Nephron progenitor cell (in vitro differentiated cells): ENCODE data around the gene C5orf63.
"Not testable (repeated sequence)": the region's sequence is repeated elsewhere in the genome, so short reads cannot be mapped to it uniquely, and the experiment has no call there.

ENCODE experiments used
- DNase-seq: peaks from one replicate; pipeline ENCODE4 v3.0.0; 2021
- H3K27ac Mint-ChIP-seq: 2 replicates; pipeline ENCODE4 v1.8.0; 2021; ENCODE audit warnings: mild to moderate bottlenecking, moderate library complexity, mixed read lengths
- H3K27me3 Mint-ChIP-seq: 2 replicates; pipeline ENCODE4 v1.8.0; 2021; ENCODE audit warnings: mild to moderate bottlenecking, low read depth, mixed read lengths; ENCODE audit not compliant: poor library complexity
- H3K36me3 Mint-ChIP-seq: 2 replicates; pipeline ENCODE4 v1.8.0; 2021; ENCODE audit warnings: low read depth, mixed read lengths
- H3K4me1 Mint-ChIP-seq: 2 replicates; pipeline ENCODE4 v1.8.0; 2021; ENCODE audit warnings: mixed read lengths
- H3K4me3 Mint-ChIP-seq: 2 replicates; pipeline ENCODE4 v1.8.0; 2021; ENCODE audit warnings: mild to moderate bottlenecking, moderate library complexity, mixed read lengths
- H3K9me3 Mint-ChIP-seq: 2 replicates; pipeline ENCODE4 v1.8.0; 2021; ENCODE audit warnings: mild to moderate bottlenecking, moderate library complexity, mixed read lengths
- CTCF ChIP-seq: fragments of 200-600 bp; sonication (generic); IDR thresholded peaks from 2 replicates; pipeline ENCODE4 v1.5.0; 2021; ENCODE audit warnings: antibody characterized with exemption

The C5orf63 gene

GRCh38 chr5:127022846-127023245, 50.5 kb downstream of the C5orf63 start:
- Mint-ChIP-seq H3K27me3 (peaks cover 22% of the 10 kb centered on the region), H3K4me1 (peaks cover 4% of the 10 kb centered on the region), H3K27ac (no peak overlapping the region), H3K36me3 (no peaks in the 10 kb centered on the region), H3K4me3 (no peak overlapping the region), H3K9me3 (no peaks in the 10 kb centered on the region)
- no peak for DNase-seq
- no peak for TF ChIP-seq CTCF

GRCh38 chr5:127019928-127020327, 53.4 kb downstream of the C5orf63 start:
- no peak for DNase-seq
- Mint-ChIP-seq H3K27me3 (peaks cover 9% of the 10 kb centered on the region), H3K4me3 (no peak overlapping the region), H3K4me1 (no peaks in the 10 kb centered on the region), H3K9me3 (peaks cover 3% of the 10 kb centered on the region), H3K36me3 (no peaks in the 10 kb centered on the region), H3K27ac (no peak overlapping the region)
- no peak for TF ChIP-seq CTCF

GRCh38 chr5:127016722-127017121, 56.6 kb downstream of the C5orf63 start:
- H3K9me3 Mint-ChIP-seq, H3K27me3 Mint-ChIP-seq, H3K4me3 Mint-ChIP-seq, DNase-seq, H3K4me1 Mint-ChIP-seq, H3K36me3 Mint-ChIP-seq, H3K27ac Mint-ChIP-seq: not testable (repeated sequence)

GRCh38 chr5:127015716-127016115, 57.6 kb downstream of the C5orf63 start:
- no peaks in the 10 kb centered on the region for H3K4me1 Mint-ChIP-seq
- TF ChIP-seq CTCF, result no peak
- H3K9me3 Mint-ChIP-seq, result peaks cover 3% of the 10 kb centered on the region
- H3K27ac Mint-ChIP-seq, result no peak overlapping the region
- no peak for DNase-seq
- no peak overlapping the region for H3K4me3 Mint-ChIP-seq
- peaks cover 6% of the 10 kb centered on the region for H3K27me3 Mint-ChIP-seq
- H3K36me3 Mint-ChIP-seq, result no peaks in the 10 kb centered on the region

GRCh38 chr5:127014573-127014972, 58.7 kb downstream of the C5orf63 start:
- Mint-ChIP-seq H3K36me3 (no peaks in the 10 kb centered on the region), H3K4me3 (no peak overlapping the region), H3K4me1 (no peaks in the 10 kb centered on the region), H3K9me3 (peaks cover 3% of the 10 kb centered on the region), H3K27ac (no peak overlapping the region), H3K27me3 (no peaks in the 10 kb centered on the region)
- TF ChIP-seq CTCF, result no peak
- DNase-seq, result no peak

GRCh38 chr5:127013407-127013806, 59.9 kb downstream of the C5orf63 start:
- no peaks in the 10 kb centered on the region for H3K27me3 Mint-ChIP-seq
- no peak for DNase-seq
- no peak overlapping the region for H3K27ac Mint-ChIP-seq
- no peak overlapping the region for H3K4me3 Mint-ChIP-seq
- peaks cover 3% of the 10 kb centered on the region for H3K9me3 Mint-ChIP-seq
- no peaks in the 10 kb centered on the region for H3K4me1 Mint-ChIP-seq
- no peaks in the 10 kb centered on the region for H3K36me3 Mint-ChIP-seq
- no peak for TF ChIP-seq CTCF
